GM19351 (cell line): Measurements from ENCODE around the gene MIEF1.

ENCODE experiments used
- ATAC-seq: cut with Tn5 transposase; IDR thresholded peaks from one replicate; pipeline ENCODE4 v1.9.1; 2021; ENCODE audit warnings: mild to moderate bottlenecking, moderate library complexity; ENCODE audit not compliant: unreplicated experiment

Gene MIEF1

DNA sequence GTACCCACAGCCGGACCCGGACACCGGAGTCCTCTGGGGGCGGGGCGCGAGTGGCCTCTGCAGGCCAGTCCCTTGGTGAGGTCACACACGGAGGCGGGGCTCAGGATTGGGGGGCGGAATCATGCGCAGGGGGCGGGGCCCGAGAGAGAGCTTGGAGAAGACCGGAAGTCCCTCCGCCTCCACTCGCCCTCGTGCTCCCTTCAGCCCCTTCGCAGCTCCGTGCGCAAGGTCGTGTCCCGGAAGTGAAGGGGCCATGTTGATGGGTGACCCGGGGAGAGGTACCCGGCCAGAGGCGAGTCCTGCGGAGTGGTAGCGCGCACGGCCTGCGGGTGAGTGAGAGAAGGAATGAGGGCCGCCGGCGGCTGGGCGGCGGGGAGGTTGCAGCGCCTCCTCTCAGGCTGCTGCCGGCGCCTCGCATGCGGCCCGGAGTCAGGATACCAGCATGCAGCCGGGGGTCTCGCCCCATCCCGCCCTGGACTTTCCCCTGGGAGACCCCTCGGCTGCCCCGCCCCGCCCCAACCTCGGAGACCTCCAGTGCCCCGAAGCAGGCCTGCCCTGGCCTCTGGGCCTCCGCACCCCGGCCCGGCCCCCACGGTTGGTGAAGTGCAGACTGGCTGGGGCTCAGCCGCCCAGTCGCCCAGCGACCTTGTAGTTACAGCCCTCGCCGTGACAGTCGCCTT is at the start of gene MIEF1:
MIEF1 (plus strand) TSS at position 182 of the 680 bp plus-strand sequence. CDS start 9,005 bp downstream, outside the sequence.
- peak; percentile 98 for ATAC-seq

DNA sequence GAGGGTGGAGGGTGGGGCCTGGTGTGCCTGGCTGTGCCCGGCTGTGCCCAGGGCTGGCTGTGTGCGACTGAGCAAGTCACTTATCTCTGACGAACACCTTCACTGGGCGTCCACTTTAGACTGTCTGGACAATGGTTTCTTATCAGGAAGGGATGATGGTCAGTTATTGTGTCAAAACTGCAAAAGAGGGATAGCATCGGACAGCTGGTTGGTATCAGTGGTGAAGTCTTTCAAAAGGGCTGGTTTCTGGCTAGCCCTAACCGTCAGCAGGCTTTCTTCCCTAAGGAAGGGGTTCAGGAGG is 49.4 kb upstream of the MIEF1 start:
- ATAC-seq = no peak

DNA sequence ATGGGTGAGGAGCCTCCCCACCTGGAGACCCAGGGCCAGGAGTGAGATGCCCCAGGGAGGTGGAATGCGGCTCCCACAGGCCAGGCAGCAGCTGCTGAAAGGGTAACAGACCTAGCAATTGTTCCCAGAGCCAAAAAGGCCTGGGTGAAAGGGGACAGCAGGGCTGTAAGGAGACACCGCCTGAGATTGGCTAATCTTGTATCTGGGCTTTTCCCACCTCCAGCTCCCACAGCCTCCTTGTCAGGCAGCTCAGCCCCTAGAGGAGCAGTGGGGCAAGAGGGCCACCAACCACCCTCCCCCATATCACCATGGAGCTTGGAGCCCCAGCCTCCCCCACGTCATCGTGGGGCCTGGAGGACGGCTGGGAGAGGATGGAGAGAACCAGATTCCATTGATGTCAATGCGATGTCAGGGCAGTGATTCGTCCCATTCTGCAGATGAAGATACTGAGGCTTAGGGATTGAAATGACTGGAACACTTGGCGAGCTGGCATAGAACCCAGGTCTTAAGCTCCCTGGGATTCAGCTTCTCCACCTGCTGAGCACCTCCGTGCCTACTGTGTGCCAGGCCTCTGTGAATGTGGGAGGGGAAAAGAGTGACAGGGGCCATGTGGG is 48.2 kb upstream of the MIEF1 start:
- ATAC-seq = no peak

DNA sequence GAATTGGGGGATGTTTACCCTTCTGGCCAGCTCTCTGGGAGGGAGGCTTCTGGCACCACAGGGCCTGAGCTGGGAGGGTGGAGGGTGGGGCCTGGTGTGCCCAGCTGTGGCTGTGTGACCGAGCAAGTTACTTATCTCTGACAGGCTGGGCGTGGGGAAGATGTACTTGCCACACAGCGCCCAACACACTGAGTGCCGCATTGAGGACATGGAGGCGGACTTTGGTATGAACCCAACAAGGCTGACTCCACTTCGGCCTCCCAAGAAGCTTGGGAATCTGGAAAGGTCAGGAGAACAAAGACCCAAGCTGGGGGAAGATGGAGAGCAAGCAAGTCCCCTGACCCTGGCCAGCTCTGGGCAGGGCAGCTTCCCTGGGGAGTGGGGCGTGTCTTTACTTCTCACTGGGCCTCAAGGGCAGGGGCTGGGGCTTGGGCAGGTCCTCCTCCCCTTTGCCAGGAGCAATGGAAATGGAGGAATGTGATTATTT is 47.7 kb upstream of the MIEF1 start:
- no peak for ATAC-seq

DNA sequence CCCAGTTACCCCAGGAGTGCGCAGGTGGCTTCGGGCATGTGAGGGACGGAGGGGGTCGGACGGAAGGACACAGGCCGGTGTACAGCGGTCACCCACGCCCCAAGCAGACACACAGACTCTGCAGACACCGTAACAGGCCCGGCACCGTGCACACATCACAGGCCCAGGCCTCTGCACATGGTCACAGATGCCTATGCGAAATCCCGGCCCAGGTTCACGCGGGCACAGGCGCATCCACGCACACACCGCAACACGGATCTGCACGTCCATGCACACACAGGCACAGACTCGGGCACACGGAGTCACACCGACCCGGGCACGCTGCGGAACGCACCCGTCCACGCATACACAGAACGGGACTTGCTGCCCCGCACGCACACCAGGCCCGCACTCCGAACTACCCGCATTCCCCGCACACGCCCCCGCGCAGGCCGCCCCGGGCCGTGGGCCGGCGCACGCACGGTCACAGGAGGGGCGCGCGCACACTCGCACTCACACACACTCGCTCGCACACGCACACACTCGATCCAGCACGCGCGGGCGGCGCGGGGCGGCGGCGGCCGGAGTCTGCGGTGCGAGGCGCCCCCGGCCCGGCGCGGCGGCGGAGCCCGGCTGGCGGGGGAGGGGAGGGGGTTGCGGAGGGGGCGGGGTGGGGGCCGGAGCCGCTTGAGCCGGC is 45.4 kb upstream of the MIEF1 start, which contains the start of gene MGAT3:
MGAT3 (plus strand) TSS at position 491 of the 676 bp plus-strand sequence. CDS start 30,336 bp downstream, outside the sequence.
- ATAC-seq = no peak

DNA sequence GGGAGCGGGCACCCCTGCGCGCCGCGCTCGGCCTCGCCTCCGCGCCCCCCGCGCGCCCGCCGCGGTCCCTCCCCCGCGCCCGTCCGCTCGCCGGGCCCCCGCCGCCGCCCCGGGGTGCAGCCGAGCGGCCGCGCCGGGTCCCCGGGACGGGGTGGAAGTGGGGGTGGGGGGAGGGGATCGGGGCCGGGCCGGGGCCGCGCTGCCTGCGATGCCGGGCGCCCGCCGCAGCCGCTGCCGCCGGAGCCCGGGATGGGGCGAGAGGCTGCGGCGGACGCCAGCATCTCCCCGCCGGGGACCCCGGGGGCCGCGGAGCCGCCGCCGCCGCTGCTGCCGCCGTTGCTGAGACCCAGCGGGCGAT is 44.9 kb upstream of the MIEF1 start:
- ATAC-seq = no peak

DNA sequence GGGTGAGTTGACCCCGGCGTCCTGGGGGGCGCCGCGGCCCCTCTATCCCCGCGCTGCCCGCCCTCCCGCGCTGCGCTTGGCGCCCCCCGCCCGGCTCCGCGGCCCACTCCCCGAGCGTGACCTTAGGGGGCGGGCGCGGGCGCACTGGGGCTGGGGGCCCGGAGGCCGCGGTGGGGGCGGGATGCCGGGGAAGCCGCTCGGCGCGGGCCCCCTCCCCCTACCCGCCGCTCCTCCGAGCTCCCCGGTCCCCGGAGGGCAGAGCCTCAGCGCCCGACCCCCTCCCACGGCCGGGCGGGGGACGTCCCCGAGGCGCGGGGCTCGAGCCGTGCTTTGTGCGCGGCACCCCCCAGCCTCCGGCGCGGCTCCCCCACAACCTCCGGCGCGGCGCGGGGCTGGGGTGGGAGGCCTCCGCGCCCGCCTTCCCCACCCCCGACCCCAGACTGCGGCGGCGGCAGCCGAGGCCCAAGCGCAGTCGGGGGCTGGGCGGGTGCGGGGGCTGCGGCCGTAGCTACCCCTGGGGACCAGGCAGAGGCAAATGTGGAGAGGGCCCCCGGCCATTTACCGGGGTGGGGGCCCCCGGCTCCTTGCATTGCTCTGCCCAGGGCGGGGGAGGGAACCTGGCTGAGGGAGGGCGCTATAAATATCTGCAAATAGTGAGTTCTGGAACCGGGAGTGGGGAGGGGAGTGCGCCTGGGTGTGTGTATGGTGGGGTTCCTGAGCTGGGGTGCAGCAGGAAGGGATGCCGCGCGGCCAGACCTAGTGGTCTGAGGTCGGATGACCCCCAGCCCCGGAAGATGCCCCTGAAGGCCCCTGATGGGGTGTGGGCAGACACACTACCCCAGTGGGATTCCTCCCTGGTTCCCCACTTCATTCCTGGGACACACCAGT is 44.3 kb upstream of the MIEF1 start:
- no peak for ATAC-seq

DNA sequence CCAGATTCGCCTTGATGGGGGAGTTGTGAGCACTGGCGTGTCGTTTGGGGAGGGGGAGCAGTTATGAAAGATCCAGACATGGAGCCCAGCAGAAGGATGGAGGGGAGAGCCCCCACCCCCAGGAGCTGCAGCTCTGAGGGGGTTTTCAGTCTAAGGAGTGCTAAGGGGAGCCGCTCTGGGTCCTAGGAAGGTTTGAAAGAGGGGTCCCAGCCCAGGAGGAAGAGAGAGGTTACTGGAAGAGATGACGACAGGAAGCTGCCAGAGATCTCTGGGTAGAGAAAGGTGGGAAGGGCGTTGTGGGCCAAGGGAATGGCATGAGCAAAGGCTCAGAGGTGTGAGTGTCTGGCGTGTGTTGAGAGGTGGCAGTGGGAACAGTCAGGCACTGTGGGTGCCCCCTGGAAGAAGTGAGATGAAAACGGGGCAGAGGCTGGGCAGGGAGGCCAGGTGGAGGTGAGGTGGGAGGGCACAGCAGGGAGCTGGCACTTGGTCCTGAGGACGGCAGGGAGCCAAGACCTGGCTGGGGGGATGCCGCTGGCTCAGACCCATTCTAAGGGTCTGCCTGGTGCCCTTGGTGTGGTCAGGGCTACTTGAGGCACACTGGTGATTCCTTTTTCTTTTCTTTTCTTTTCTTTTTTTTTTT is 43.5 kb upstream of the MIEF1 start:
- no peak for ATAC-seq

DNA sequence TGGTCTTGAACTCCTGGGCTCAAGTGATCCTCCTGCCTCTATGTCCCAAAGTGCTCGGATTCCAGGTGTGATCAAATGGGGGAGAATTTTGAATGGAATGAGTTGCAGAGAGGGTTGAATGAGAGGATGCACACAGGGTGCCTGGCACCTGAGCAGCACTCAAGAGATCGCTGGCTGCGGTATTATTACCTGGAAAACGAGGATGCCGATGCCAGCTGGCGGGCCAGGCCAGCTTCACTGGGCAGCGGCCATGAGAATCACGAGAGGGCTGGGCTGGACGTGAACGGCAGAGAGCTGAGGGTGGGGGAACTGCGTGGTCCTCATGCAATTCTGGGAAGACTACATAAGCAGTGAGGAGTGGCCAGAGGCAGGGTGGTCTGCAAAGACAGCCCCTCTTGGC is 42.4 kb upstream of the MIEF1 start:
- no peak for ATAC-seq

DNA sequence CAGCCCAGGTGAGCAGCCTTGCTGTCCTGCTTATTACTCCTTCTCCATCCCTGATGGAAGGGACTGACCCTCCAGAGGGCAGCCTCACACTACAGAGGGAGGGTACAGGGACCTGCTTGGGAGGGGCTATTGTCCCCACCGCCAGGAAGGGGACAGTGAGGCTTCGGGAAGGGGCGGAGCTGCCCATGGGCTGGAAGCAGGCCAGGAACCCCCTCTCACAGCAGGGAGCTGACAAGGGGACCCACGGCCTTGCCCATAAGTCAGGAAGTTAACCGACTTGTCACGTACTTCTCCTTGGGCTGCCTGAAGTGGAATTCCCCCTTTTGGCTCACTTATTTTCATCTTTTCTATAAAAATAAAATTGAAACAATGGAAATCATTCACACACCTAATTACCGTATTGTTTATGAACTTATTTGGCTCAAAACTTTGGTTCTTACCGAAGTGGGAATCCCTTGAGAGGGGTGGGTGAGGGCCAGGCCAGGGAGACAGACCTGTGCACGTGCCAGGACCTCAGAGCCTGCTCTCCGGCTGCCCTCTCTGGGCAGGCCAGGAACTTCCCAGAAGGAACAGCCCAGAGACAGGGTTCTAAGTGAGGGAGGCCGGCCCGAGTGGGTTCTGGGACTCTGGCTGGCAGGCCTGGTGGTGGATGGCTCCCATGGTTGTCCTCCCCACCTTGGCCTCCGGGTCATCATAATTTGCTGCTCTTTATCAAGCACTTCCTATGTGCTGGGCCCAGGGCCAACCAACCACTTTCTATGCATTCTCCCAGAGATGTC is 39.5 kb upstream of the MIEF1 start:
- ATAC-seq = no peak

DNA sequence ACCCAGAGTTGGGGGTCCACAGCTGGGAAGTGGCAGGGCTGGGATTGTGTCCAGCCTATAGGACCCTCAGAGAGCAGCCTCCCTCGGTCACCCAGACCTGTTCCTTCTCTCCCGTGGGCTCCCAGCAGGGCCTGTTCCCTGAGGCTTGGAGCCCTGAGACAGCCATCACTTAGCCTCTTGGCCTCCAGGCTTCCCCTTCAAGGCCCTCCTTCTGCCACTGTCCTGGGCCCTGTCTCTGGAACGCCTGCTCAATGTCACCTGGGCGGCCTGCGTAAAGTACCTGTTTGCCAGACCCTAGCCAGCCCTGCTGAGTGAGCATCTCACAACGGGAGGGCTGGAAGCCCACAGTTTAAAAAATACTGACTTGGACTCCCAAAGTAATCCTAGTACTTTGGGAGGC is 38.8 kb upstream of the MIEF1 start:
- ATAC-seq = no peak

DNA sequence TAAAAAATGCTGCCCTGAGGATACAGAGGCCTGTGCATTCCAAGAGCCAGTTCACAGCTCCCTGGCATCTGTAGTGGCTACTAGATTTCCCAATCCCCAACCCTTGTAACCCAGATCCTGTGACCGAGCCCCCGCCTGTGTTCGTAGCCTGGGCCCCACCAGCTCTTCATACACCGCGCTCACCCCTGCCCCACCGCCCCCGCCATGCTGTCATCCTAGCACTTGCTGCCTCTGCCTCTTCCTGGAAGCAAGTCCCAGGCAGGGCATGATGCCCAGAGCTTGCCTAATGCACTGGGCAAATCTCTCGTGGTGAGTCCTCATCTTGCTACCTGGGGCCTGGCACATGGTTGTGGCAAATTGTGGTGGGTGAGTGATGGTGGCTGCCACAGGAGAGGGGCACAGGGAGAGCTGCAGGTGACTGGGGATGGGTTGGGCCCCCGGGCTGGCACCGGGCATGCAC is 38.1 kb upstream of the MIEF1 start:
- ATAC-seq = no peak

DNA sequence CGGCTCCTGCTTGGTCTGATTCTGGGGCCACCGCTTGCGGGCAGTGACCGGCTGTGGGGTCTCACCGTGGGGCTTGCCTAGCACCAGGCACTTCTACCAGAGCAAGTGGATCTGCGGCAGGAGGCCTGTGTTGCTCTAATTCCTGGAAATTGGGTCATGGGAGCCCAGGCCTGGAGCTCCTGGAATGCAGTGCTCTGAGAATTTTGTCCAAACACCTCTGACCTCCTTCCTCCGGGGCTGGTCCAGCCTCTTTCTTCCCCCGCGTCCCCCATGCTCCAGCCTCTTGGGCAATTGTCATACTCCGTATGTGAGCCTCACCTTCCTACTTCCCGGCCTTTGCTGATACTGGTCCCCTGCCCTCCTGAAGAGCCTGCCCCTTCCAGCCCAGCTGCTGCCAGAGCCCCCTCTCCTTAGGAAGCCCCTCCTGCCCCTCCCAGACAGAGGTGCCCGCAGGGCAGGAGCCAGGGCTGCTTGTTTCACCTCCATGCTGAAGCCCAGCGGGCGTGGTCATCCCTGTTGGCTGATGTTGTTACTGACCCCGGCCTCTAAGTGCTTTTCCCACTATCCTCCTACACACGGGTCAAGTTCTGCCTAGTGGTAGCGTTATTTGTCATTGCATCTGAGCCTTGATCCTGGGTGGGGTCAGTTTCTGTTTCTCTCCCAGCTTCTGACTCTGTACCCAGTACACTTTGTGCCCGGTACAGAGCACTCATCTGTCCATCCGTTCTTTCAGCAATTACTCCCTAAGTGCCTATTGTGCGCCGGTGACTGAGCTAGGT is 35.7 kb upstream of the MIEF1 start:
- ATAC-seq = no peak

DNA sequence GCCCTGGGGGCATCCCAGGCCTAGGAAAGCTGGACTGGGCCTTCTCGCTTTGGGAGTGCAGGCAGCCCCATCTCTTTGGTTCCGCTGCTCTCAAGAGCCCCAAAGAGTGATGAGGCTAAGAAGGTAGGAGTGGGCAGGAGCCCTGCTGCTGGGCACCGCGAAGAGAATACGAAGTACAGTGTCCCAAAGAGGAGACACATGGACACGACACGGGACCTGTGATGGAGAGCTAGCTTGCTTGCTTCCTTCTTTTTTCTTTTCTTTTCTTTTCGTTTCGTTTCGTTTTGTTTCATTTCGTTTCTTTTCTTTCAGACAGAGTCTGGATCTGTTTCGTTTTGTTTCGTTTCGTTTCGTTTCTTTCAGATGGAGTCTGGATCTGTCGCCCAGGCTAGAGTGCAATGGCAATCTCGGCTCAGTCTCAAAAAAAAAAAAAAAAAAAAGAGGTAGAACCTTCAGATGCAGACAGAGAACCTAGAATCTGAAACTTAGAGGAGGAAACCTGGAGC is 34.6 kb upstream of the MIEF1 start:
- ATAC-seq = no peak

DNA sequence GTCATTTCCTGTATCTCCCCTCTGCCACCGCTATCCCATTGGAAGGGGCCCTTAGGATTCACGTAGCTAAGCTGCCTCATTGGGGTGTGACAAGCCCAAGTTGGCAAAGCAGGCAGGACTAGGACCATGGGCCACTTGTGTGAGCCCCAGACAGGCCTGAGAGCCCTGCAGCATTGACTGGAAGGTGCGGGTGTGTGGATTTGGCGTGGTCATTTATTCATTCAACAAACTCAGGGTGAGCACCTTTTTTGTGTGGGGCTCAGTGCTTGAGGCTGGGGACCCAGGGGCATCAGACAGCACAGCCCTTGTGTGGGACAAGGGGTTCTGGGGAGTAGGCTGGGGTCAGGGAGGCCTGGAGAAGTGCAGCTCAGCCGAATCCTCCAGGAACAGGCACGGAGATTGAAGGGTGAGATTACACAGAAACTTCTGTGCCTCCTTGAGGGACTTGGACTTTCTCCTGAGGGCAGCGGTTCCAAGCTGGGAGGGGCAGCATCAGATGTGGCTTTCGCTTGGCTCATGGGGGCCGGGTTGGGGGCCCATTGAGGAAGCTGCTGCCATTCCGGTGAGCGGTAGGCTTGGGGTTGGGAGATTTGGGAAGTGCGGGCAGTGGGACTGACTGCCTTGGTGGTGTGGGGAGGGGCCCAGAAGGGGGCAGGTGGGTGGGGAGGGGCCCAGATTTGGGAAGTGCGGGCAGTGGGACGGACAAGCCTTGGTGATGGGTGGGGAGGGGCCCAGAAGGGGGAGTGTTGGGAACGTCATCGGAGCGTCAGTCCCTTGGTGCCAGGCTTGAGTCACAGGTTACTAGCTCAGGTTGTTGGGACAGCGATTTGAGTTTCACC is 33.4 kb upstream of the MIEF1 start:
- ATAC-seq = no peak

DNA sequence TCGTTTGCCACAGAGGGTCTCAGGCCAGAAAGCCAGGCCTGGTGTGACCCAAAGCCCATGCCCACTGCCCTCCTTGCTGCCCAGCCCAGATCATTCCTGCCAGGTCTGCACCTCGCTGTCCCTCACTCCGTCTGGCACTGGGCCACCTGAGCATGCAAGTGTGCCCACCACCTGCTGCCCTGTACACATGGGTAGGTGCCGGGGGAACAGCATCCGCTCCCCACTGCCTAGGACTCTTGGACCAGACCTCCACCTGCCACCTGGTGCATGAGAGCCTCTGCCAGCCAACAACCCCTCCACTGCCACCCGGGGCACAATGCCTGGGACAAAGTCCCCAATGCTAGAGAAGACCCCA is 32.8 kb upstream of the MIEF1 start:
- no peak for ATAC-seq

DNA sequence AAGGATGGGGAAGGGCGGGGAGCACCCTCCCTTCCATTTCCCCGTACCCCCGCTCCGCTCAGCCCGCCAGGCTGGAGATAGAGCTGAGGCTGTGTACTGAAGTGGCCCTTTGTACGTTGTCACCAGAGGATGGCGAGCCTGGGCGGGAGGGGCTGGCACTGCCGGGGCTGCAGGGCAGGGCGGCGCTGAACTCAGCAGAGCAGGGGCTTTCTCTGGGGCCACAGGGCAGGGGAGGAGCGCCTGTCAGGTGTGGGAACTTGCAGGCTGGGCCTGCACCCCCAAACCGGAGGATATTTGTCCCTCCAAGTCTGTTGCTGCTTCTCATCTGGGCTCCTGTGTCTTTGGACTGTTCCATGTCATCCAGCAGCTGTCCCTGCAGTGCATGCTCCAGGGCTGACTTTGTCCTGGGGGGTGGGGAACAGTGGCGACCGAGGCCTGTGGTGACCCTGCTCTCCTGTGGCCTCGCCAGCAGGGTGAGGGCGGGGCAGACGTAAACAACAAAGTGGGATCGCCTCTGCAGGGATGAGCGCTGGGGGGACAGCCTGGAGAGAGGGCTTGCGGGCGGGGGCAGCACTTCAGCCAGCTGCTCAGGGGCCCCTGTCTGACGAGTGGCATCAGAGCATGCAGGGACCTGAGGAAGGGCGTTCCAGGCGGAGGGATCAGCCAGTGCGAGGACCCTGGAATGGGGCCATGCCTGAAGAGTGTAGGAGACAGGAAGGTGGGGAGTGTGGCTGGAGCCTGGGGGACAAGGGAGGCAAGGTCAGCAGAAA is 32.2 kb upstream of the MIEF1 start:
- no peak for ATAC-seq
